Astrocyte of the cerebellum (primary cell): ENCODE results near the gene QRICH1.

Experiments
- DNase-seq: peaks from one replicate; pipeline ENCODE4 v3.0.0-alpha.2; 2011; ENCODE audit warnings: low read depth
- H3K4me3 ChIP-seq: 2 replicates; pipeline ENCODE4 v1.5.1; 2011; ENCODE audit warnings: mild to moderate bottlenecking, low read depth, low read length, moderate library complexity
- CTCF ChIP-seq: IDR thresholded peaks from 2 replicates; pipeline ENCODE4 v1.5.1; 2012; ENCODE audit warnings: low read length, low read depth, moderate library complexity, mild to moderate bottlenecking; ENCODE audit errors: missing control alignments
- in situ Hi-C: cut with HindIII; loops from 2 replicates; pipeline ENCODE4 v1.10.0; 2017; ENCODE audit warnings: low sequenced_read_pairs

Gene QRICH1

GRCh38 chr3:49104427-49105291 is 10.8 kb upstream of the QRICH1 start, which contains the start of gene QARS1:
Gene QARS1 (minus strand): TSS chr3:49104757. CDS start chr3:49104733, 24 bp downstream.
- peak; percentile 80 for DNase-seq
- H3K4me3 ChIP-seq = peak within 1 kb of the TSS; percentile 77
- no peak for TF ChIP-seq CTCF
- in situ Hi-C loops = no loop called here

GRCh38 chr3:49104052-49104426 is 10.2 kb upstream of the QRICH1 start:
- in situ Hi-C loops = no loop called here
- no peak for TF ChIP-seq CTCF
- DNase-seq = no peak
- peak overlapping the region; percentile 77 for H3K4me3 ChIP-seq

GRCh38 chr3:49100046-49100615 is 6.3 kb upstream of the QRICH1 start:
- no peak overlapping the region for H3K4me3 ChIP-seq
- in situ Hi-C loops = no loop called here
- no peak for DNase-seq
- no peak for TF ChIP-seq CTCF

GRCh38 chr3:49098910-49099630 is 5.2 kb upstream of the QRICH1 start:
- no peak overlapping the region for H3K4me3 ChIP-seq
- in situ Hi-C loops = no loop called here

GRCh38 chr3:49098429-49098828 is 4.6 kb upstream of the QRICH1 start:
- no peak for DNase-seq
- no peak overlapping the region for H3K4me3 ChIP-seq
- in situ Hi-C loops = no loop called here
- no peak for TF ChIP-seq CTCF

More at GRCh38 chr3:49098910-49099630, 5.2 kb upstream of the QRICH1 start:
- DNase-seq = no peak
- TF ChIP-seq CTCF = no peak
